Measurements from ENCODE around the gene PLEKHG7.

The PLEKHG7 gene

DNA sequence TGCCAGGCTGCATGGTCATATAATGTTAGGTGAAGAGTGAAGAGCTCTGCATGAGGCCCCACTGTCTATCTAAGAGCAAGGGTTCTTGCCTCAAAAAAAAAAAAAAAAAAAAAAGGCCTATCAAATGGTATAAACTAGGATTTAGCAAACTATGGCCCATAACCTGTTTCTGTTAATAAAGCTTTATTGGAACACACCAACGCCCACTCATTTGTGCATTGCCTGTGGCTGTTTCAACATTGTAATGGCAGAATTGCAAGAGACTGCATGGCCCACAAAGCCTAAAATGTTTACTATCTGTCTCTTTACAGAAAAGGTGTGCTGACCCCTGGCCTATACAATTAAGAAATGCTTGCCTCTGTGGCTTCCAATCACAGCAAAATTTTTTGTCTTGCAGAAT, 12.8 kb downstream of the PLEKHG7 start:
- FAIRE-seq, result no peak

DNA sequence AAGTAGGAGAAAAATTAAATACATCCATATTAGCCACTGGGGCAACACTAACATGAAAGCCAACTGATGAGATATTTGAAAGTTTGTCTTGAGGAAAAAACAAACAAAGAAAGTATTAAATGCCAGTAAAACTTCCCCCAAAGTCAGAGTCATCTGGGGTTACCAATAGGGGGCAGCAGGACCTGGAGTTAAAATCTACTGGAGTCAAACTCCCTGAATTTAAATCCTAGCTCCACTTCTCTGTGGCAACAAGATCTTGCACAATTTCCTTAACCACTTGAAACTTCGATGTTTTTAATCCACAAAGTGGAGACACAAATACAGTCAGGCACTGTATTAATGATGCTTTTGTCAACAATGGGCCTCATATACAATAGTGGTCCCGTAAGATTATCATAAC, 14.4 kb downstream of the PLEKHG7 start:
- FAIRE-seq, result no peak

DNA sequence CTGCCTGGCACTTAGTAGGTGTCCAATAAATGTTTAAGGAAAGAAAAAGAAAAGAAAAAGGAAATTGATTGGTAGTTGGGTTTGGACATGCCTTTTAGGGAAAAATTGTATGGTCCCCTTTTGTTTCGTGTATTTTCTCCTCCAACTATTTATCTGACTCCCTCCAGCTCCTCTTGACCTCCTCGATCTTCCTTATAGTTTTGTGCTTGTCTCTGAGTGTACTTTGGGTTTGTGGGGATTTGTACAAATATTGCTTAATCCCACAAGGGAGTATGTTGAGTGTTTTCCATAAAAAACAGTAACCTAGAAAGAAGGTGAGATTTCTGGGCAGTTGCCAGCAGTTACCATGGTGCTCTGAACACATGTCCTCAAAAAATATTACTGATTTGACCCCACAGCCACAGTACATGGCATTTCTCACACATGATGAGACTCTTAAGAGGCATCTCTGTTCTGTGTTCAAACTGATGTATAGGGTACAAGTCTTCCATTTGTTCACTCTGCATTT, 15.7 kb downstream of the PLEKHG7 start:
- FAIRE-seq, result no peak

DNA sequence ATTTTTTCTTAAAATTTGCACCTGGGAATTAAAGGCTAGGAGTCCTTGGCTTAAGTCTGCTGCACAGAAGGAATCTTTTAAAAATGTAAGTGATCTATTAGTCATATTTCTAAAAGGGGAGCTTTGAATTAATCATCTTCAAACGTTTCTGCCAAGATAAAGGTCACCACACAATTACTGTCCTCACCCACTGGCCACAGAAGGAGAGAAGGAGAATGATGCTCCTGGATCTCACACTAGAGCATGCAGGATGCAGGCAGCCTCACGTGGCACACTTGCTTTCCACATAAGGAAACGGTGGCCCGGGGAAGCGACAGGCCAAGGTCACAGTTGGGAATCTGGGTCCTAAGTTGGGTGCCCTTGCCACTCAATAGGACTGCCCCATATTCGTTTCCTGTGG, 16.9 kb downstream of the PLEKHG7 start:
- no peak for FAIRE-seq

DNA sequence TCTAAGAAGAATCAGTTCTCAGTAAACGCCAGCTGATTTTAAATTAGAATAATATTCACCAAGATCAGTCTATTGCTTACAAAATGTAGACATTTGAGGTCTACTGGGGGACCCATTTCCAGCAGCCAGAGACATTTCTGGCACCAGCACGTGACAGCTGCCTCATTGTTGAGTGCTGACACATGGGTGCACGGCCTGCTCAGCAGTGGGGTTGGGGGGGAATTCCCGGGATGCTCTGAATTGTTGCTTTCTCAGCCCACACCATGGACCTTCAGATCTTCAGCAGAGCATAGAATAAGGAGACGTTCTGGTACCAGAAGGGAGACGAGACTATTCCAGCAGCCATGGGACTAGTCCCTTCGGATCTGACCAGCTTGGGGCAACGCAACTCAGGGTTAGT, 18.3 kb downstream of the PLEKHG7 start:
- no peak for FAIRE-seq

DNA sequence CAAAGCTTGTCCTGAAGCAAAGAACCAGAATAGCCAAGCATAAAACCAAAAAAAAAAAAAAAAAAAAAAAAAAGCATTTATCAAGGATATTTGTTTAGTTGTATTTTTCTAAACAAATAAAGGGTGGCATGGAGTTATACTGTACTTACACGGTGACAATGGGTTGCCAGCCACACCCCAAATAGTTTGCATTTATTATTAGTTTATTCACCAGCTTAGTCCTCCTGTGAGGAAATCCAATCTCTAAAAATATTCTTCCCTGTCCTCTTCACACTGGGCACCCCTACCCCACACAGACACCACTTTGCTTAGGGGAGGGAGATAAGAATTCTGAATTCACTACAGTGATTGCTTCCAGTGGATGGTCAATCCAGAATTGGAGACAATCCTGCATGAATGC, 18.9 kb downstream of the PLEKHG7 start:
- no peak for FAIRE-seq

DNA sequence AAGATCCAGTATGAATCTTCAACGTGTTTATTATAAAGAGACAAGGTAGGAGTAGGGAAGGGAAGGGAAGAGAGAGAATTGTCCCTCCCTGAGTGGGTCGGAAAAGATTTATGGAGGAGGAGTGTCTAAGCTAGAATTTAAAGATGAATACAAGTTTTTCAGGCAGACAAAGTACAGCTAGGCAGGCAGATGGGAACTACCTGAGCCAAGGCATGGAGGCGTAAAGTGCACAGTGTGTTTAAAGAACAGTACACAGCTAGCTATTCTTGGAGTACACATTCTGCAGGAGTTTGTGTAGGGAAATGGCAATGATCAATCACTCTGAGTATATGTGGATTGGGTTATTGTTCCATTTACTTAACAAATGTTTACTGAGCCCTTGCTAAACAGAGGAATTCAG, 20.1 kb downstream of the PLEKHG7 start:
- no peak for FAIRE-seq

DNA sequence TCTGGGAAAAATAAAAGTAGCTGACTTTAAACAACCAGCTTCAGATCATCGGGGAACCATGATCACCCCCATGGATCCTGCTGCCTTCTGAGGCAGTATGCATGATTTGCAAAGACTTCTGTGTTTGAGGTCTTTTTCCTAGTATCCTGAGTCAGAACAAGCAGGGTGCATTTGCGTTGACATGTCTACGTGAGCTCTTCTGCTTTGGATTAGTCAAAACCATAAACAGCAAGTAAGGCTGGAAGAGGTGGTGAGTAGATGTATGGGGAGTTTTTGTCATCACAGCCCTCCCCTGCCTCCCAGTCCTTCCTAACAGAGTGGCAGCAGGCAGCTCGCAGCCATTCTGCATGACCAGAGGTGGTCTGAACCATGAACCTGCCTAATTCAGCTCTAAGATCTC, 24.1 kb downstream of the PLEKHG7 start:
- no peak for FAIRE-seq

DNA sequence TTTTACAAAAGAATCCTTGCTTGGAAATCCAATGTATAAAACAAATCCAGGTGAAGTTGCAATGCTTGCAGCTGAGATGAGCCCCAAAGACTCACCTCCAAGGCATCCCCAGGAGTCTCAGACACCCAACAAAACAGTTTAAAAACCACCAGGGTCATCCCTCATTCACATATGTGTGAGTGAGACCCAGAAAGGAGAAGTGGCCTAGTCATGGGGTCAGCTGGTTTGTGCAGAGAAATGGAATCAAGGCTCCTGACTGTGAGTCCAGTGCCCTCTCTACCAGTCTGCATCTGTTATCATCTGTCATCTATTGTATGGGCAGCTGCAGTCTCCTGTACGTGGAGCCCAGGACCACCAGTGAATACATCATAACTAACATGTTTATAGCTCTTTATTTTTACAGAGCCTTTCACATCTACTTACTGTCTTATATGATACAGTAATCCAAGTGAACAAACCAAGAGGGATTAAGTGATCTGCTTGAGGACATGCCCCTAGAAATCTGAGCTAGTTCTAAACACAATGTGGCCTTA, 27.1 kb downstream of the PLEKHG7 start:
- no peak for FAIRE-seq

DNA sequence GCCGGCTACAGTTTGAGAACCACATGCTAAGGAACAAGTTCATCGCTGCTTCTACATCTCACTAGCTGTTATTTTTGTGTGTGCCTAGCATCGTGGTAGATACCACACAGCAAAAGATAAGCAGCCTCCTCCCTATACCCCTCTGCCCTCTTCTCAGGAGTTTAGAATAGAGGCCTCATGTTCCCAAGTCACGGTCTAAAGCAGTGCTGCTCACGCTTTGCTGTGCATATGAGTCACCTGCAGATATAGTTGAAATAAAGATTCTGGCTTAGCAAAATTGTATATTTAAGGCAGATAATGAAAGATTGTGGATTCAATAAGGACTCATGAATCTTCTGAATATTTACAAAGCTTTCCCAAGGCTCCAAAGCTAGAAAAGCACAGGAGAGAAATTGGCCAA, 28.0 kb downstream of the PLEKHG7 start:
- FAIRE-seq, result no peak

DNA sequence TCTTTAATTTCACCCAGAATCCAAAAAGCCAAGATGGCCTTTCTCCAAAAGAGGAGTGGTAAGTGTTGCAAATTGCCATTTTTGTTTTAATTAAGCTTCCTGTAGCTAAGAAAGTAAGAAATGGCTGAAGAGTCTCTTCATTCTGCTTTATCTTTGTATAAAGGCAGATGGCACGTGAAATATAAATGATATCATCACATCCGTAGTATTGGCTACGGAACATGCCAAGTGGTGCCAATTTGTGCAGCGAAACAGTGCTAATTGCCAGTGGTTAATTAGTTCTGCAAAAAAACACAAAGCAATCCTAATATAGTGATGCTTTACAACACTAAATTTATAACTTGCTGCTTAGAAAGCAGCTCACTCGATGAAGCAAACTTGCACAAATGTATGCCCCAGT, 29.4 kb downstream of the PLEKHG7 start:
- no peak for FAIRE-seq

DNA sequence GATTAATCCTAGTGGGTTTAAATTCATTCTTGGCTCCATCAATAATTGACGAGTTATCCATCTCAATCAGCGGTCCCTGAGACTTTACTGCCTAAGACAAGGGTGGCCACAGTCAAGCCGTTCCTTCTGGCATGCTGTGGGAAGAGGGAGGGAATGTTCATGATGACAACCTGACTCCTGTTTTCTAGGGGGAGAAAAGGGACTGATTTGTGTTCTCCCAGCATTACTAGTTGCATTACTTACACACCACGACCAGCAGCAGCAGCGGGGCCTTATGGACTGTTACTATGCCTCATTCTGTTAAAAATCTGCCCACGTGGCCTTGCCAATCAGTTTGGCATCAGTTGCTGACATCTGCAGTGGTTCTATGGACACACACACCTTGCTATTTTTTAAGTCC, 29.9 kb downstream of the PLEKHG7 start:
- no peak for FAIRE-seq

DNA sequence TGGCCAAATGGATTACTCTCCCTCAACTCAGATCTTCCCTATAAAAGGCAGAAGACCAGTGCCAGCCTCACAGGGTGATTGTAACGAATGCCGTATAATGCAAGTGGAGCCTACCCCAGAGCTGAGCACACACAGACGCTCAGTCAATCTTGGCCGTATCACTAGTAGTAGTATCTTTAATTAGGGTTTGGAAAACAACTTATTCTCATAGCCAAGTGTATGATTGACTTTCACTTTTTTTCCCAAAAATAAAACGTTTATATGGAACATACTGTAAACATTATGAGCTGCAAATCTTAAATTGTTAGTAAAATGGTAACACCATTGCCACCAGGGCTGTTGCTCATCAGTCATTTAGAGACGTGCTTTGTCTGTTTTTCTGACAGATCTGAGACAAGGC, 30.4 kb downstream of the PLEKHG7 start:
- no peak for FAIRE-seq

DNA sequence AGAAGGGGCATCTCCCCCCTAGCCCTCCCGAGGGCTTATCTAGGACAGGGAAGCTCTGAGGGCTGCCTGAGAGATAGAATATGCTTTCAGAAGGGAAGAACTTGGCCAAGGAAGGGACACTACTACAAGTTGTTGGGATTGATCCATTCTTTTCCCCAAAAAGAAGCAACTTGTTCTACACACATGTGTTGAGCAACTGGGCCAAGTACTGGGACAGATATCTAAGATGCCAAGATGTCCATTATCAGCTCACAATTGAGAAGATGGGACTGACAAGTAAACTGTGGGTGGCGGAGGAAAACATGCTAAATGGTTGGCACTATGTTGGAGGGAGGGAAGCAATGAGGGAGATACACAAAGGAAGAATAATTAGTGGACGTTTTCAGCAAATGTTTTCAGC, 30.9 kb downstream of the PLEKHG7 start:
- FAIRE-seq, result no peak

DNA sequence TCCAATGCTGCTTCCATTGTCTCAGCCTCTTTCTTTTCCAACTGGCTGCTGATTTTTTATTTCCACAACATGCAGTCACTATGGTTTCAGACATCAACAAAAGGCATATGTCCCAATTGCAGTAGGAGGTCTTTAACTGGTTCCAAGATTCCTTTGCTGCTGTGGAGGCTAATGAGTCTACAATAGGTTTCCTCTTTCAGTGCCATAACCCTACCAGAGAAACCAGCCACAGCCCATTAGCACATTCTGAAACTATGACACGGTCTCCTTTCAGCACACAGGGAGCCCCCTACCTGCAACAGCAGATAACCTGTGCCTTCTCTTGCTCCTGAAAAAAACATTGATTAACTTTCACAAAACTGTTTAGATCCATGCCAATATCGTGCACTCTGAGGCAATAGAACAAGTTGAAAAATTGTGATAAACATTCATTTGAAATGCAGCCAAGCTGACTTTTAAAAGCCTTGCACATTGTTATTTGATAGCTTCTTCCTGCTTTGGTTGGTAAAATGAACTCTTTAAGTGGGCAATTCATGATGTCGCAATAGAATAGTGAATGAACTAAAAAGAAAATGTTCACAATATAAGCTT, 32.4 kb downstream of the PLEKHG7 start:
- FAIRE-seq, result no peak

DNA sequence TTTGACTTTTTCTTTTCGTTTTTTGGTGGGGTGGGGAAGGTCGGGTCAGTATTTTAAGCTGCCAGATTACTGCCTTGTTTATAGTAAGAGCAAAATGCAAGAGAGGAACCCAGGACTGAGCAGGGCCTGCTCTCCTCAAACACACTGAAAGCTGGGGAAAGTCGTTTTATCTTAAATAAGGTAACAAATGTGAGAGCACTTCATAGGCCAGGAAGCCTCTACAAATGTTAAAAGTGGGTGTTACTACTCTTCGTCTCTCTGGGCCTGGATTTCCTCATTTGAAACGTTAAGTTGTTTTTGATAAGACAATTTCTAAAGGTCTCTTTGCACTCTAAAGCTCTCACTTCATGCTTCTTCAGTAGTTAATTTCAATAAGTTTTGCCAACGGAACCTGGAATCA, 33.8 kb downstream of the PLEKHG7 start:
- no peak for FAIRE-seq

DNA sequence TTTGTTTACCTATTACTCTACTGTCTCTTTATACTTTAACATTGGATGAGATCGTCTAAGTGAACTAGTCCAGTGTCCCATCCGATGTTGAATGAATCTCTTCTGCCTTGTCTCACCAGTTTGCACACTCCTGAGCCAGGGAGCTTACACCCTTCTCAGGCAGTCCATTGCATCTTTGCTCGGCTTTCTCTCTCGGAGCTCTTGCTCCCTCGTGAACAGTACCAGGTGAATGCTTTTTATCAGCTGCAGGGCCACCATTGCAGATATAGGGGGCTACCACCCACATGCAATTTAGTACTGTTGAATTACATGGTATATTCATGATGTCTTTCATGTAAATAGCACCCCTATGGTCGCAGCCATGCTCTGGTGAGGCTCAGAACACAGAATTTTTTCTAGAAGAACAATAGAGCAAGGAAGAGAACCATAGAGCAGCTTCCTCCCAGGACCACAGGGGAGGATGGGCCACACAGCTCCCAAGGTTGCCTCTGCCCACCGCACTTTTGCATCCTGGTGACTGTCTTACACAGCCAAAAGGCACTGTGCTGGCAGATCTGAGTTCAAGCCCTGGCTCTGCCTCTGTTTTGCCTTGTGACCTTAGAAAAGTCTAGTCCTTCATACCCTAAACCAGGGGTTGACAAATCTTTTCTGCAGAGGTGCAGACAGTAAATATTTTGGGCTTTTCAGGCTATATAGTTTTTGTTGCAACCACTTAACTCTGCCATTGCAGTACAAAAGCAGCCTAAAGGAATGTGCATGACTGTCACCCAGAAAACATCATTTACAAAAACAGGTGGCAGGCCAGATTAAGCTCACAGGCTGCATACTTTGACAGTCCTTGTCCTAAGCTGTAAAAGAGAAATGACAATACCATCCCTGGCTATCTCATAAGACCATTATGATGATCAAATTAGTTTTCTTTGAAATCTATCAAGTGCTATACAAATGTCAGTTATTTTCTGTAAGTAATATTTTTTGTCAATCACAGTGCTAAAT, 35.4 kb downstream of the PLEKHG7 start:
- FAIRE-seq, result no peak

DNA sequence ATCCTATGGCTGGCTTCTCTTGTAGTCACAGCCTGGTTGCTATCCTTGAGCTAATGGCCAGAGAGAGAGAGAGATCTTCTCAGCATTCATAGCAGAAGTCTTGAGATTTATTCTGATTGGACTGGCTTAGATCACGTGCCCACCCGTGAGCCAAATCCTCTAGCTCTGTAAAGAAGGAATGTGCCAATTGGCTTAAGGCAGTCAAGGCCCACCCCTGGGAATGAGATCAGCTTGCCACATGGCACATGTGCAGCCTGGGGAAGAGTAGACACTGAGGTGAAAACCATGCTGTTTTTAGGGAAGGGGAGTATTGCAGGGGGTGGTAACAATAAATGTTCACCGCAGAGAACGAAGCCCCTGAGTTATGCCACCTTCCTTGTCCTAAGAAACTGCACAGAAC, 36.3 kb downstream of the PLEKHG7 start:
- FAIRE-seq, result no peak

DNA sequence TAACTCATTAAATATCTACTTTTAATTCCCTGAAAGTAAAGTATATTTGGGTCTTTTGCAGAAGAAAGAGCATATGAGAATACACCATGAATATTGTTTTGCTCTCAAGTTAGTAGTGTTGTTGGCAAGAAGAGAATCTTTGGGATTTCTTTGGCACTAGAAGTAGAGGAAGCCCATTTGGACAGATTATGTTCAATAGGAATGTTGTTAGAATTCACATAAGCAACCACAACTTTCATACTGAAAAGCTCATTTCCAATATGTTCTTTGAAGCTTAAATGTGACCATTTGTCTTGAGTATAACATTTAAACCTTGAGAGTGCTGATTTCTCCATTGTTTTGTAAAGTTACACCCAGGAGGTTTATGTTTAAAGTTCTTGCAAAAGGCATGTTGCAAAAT, 37.6 kb downstream of the PLEKHG7 start:
- FAIRE-seq, result no peak

DNA sequence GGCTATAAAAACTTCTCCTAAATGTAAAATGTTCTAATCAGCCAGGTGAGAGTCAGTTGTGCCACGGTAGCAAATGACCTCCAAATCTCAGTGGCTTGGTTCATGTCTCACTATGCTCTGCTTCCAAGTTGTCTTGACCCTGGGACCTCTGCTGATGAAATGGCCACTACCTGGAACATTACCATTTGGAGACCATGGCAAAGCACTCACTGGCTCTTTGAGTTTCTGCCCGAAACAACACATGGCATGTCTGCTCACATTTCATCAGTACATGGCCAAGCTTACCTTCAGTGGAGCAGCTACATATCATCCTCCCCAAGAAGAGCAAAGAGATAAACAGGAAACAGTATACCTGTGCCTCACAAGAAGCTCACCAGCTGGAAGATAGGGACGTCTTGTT, 40.2 kb downstream of the PLEKHG7 start:
- no peak for FAIRE-seq

DNA sequence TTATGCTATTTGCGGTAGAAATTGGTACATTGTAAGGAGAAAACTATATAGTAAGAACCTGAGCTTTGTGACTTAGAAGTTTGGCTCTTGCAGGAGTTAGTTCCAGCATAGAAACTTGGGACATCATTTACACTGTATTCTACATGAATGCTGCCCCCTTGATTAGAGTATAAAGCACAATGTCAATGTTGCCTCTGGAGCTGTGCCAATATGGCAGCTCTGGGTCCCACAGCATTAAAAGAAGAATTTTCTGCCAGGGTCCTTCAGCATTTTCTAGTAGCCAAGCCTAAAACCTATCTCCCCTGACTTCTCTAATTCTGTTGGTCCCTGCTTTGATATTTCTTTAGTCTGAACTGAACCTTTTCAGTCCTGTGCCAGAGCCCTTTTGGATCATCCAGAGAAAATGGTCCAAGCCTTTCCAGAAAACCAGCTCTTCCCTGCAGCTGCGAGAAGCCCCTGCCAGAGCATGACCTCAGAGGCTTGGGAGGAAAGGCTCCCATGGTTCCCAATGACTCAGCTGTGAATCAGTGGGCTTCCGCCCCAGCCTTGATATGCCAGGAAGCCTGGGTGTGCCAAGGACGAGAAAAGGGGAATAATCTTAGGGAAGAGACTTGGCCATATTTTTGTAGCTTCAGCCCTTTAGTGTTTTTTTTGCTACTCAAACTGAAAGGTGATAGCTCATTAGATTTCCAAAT, 43.2 kb downstream of the PLEKHG7 start:
- no peak for FAIRE-seq

DNA sequence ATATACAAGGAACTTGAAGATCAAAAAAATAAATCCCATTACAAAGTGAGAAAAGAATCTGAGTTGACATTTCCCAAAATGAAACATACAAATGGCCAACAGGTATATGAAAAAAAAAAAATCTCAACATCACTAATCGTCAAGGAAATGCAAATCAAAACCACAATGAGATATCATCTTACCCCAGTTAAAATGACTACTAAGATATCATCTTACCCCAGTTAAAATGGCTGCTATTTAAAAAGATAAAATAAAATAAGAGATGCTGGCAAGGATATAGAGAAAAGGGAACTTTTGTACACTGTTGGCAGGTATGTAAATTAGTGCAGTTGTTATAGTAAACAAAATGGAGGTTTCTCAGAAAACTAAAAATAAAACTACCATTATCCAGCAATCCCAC, 44.4 kb downstream of the PLEKHG7 start:
- FAIRE-seq, result no peak

DNA sequence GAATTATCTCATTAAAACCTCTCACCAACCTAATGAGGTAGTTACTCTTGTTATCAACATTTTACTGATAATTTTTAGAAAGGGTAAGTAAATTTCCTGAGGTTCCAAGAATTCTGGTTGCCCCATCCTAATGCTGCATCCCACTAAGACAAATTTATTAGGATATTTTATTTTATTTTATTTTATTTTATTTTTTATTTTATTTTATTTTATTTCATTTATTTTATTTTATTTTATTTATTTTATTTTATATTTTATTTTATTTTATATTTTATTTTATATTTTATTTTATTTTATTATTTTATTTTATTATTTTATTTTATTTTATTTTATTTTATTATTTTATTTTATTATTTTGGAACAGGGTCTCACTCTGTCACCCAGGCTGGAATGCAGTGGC, 46.9 kb downstream of the PLEKHG7 start:
- FAIRE-seq, result peak; percentile 96

Data from TTC549 (cell line).